Stimulated activated CD8-positive, alpha-beta memory T cell treated with anti-CD3 and anti-CD28 coated beads, Interleukin-15, amount 100 ng/mL, for 4 hours (primary cell): ENCODE data around the gene VTI1A.
"Not testable (repeated sequence)": the region's sequence is repeated elsewhere in the genome, so short reads cannot be mapped to it uniquely, and the experiment has no call there.

Source experiments
- DNase-seq, 2 donors: peaks; one replicate each; pipeline ENCODE4 v3.0.0-alpha.2; 2020; ENCODE audit warnings: low read depth in 2 of 2

Gene VTI1A

DNA sequence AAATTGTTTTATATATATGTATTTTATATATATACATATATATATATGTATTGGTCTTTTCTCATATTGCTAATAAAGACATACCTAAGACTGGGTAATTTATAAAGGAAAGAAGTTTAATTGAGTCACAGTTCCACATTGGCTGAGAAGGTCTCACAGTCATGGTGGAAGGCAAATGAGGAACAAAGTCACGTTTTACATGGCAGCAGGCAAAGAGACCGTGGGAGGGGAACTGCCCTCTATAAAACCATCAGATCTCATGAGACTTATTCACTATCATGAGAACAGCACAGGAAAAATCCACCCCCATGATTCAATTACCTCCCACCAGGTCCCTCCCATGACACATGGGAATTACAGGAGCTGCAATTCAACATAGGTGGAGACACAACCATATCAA is 416.4 kb downstream of the VTI1A start:
- DNase-seq, result not testable (repeated sequence)
